ENCODE data around the gene FLNB.
A peak's percentile ranks its signal among the peaks of the same experiment; 100 is the strongest.
"Not testable (repeated sequence)": the region's sequence is repeated elsewhere in the genome, so short reads cannot be mapped to it uniquely, and the experiment has no call there.

FLNB gene

GRCh38 chr3:58039601-58040000 is 31.4 kb downstream of the FLNB start:
- in situ Hi-C loops (cut with MboI; ENCODE audit: low sequenced_read_pairs): no loop called here
- no peaks in the 10 kb centered on the region for H3K27me3 ChIP-seq (ENCODE audit: low read depth)
- no peak for DNase-seq (ENCODE audit: low spot score in 2 of 2)

GRCh38 chr3:58041182-58041825 is 33.1 kb downstream of the FLNB start:
- in situ Hi-C loops (cut with MboI; ENCODE audit: low sequenced_read_pairs): no loop called here
- DNase-seq (ENCODE audit: low spot score in 2 of 2): peak in 1 of 2 experiments; percentile 36
- H3K9me3 ChIP-seq: no peaks in the 10 kb centered on the region
- peaks cover 6% of the 10 kb centered on the region for H3K4me1 ChIP-seq
- H3K4me3 ChIP-seq: no peak overlapping the region
- no peaks in the 10 kb centered on the region for H3K27me3 ChIP-seq (ENCODE audit: low read depth)
- H3K36me3 ChIP-seq (replicated peaks): no peaks in the 10 kb centered on the region

More at GRCh38 chr3:58039601-58040000, 31.4 kb downstream of the FLNB start:
- H3K36me3 ChIP-seq (replicated peaks): no peaks in the 10 kb centered on the region
- H3K9me3 ChIP-seq: no peaks in the 10 kb centered on the region
- no peak overlapping the region for H3K4me3 ChIP-seq
- peaks cover 6% of the 10 kb centered on the region; the same call in 1 of the 2 replicates for H3K4me1 ChIP-seq

- Histone ChIP-seq H3K9me3 (no peaks in the 10 kb centered on the region), H3K4me3 (no peak overlapping the region), H3K27me3 (ENCODE audit: low read depth) (no peaks in the 10 kb centered on the region), H3K36me3 (replicated peaks) (no peaks in the 10 kb centered on the region), H3K4me1 (peaks cover 10% of the 10 kb centered on the region)
- no peak for DNase-seq (ENCODE audit: low spot score in 2 of 2)
- in situ Hi-C loops (cut with MboI; ENCODE audit: low sequenced_read_pairs): no loop called here
Measured at GRCh38 chr3:58041826-58042324, 33.7 kb downstream of the FLNB start.

- H3K4me3 ChIP-seq: no peak overlapping the region
- H3K27me3 ChIP-seq (ENCODE audit: low read depth): no peaks in the 10 kb centered on the region
- H3K9me3 ChIP-seq: no peaks in the 10 kb centered on the region
- no peak for DNase-seq (ENCODE audit: low spot score in 2 of 2)
- in situ Hi-C loops (cut with MboI; ENCODE audit: low sequenced_read_pairs): no loop called here
- H3K36me3 ChIP-seq (replicated peaks): no peaks in the 10 kb centered on the region
- peaks cover 11% of the 10 kb centered on the region for H3K4me1 ChIP-seq
Measured at GRCh38 chr3:58042947-58043707, 34.9 kb downstream of the FLNB start.

- Histone ChIP-seq H3K4me3 (no peak overlapping the region), H3K36me3 (replicated peaks) (no peaks in the 10 kb centered on the region), H3K27me3 (ENCODE audit: low read depth) (no peaks in the 10 kb centered on the region), H3K9me3 (no peaks in the 10 kb centered on the region), H3K4me1 (peaks cover 13% of the 10 kb centered on the region)
- in situ Hi-C loops (cut with MboI; ENCODE audit: low sequenced_read_pairs): no loop called here
- DNase-seq (ENCODE audit: low spot score in 2 of 2): no peak
Measured at GRCh38 chr3:58043933-58044332, 35.7 kb downstream of the FLNB start.

GRCh38 chr3:58044691-58045483 is 36.7 kb downstream of the FLNB start:
- H3K36me3 ChIP-seq (replicated peaks): no peaks in the 10 kb centered on the region
- no peaks in the 10 kb centered on the region for H3K9me3 ChIP-seq
- peaks cover 18% of the 10 kb centered on the region for H3K4me1 ChIP-seq
- in situ Hi-C loops (cut with MboI; ENCODE audit: low sequenced_read_pairs): no loop called here
- no peak for DNase-seq (ENCODE audit: low spot score in 2 of 2)
- H3K4me3 ChIP-seq: no peak overlapping the region
- no peaks in the 10 kb centered on the region for H3K27me3 ChIP-seq (ENCODE audit: low read depth)

GRCh38 chr3:58047826-58048225 is 39.6 kb downstream of the FLNB start:
- Histone ChIP-seq H3K4me1 (peaks cover 25% of the 10 kb centered on the region), H3K9me3 (no peaks in the 10 kb centered on the region), H3K36me3 (replicated peaks) (no peaks in the 10 kb centered on the region), H3K27me3 (ENCODE audit: low read depth) (no peaks in the 10 kb centered on the region), H3K4me3 (no peak overlapping the region)
- DNase-seq (ENCODE audit: low spot score in 2 of 2): no peak
- in situ Hi-C loops (cut with MboI; ENCODE audit: low sequenced_read_pairs): no loop called here

- Histone ChIP-seq H3K4me3 (no peak overlapping the region), H3K36me3 (replicated peaks) (no peaks in the 10 kb centered on the region), H3K27me3 (ENCODE audit: low read depth) (no peaks in the 10 kb centered on the region), H3K9me3 (no peaks in the 10 kb centered on the region), H3K4me1 (peaks cover 25% of the 10 kb centered on the region)
- DNase-seq (ENCODE audit: low spot score in 2 of 2): no peak
- in situ Hi-C loops (cut with MboI; ENCODE audit: low sequenced_read_pairs): no loop called here
Measured at GRCh38 chr3:58048301-58048700, 40.1 kb downstream of the FLNB start.

- Histone ChIP-seq H3K4me3 (no peak overlapping the region), H3K27me3 (ENCODE audit: low read depth) (no peaks in the 10 kb centered on the region), H3K9me3 (no peaks in the 10 kb centered on the region), H3K36me3 (replicated peaks) (no peaks in the 10 kb centered on the region), H3K4me1 (peaks cover 25% of the 10 kb centered on the region)
- DNase-seq (ENCODE audit: low spot score in 2 of 2): peak; percentile 73 to 74
- in situ Hi-C loops (cut with MboI; ENCODE audit: low sequenced_read_pairs): no loop called here
Measured at GRCh38 chr3:58049143-58049785, 41.0 kb downstream of the FLNB start.

- Histone ChIP-seq H3K9me3 (no peaks in the 10 kb centered on the region), H3K27me3 (ENCODE audit: low read depth) (no peaks in the 10 kb centered on the region), H3K4me1 (peaks cover 25% of the 10 kb centered on the region), H3K36me3 (replicated peaks) (no peaks in the 10 kb centered on the region), H3K4me3 (no peak overlapping the region)
- DNase-seq (ENCODE audit: low spot score in 2 of 2): peak; percentile 13 to 54
- in situ Hi-C loops (cut with MboI; ENCODE audit: low sequenced_read_pairs): no loop called here
Measured at GRCh38 chr3:58051196-58051595, 43.0 kb downstream of the FLNB start.

GRCh38 chr3:58051658-58052261 is 43.5 kb downstream of the FLNB start:
- in situ Hi-C loops (cut with MboI; ENCODE audit: low sequenced_read_pairs): not testable (repeated sequence)
- peaks cover 22% of the 10 kb centered on the region for H3K4me1 ChIP-seq

GRCh38 chr3:58052373-58053273 is 44.4 kb downstream of the FLNB start:
- Histone ChIP-seq H3K9me3 (no peaks in the 10 kb centered on the region), H3K4me1 (peaks cover 20% of the 10 kb centered on the region), H3K4me3 (no peak overlapping the region), H3K27me3 (ENCODE audit: low read depth) (no peaks in the 10 kb centered on the region), H3K36me3 (replicated peaks) (no peaks in the 10 kb centered on the region)
- DNase-seq (ENCODE audit: low spot score in 2 of 2): no peak
- in situ Hi-C loops (cut with MboI; ENCODE audit: low sequenced_read_pairs): no loop called here

More at GRCh38 chr3:58051658-58052261, 43.5 kb downstream of the FLNB start:
- not testable (repeated sequence) for H3K9me3 ChIP-seq; H3K27me3 ChIP-seq (ENCODE audit: low read depth); H3K36me3 ChIP-seq (replicated peaks); DNase-seq (ENCODE audit: low spot score in 2 of 2); H3K4me3 ChIP-seq
